Testis (tissue), 2 donors: ENCODE data around the gene CEACAM3.

Experiments used
- CTCF ChIP-seq, 3 experiments: fragments of 450-650 bp in 2 of 3; fragments of 200-600 bp in 1 of 3; sonication (generic) in 1 of 3; IDR thresholded peaks; one replicate each; pipeline ENCODE4 v1.5.1; 2016 to 2019; ENCODE audit warnings: antibody characterized with exemption in 3 of 3, mild to moderate bottlenecking in 2 of 3, moderate library complexity in 1 of 3
- POLR2A ChIP-seq: fragments of 450-650 bp; IDR thresholded peaks from one replicate; pipeline ENCODE4 v1.6.1; 2017; ENCODE audit warnings: antibody characterized with exemption, mild to moderate bottlenecking, moderate library complexity

GRCh38 chr19:41837981-41838708 lies 41.8 kb downstream of the CEACAM3 start:
- no peak for TF ChIP-seq CTCF (IDR thresholded peaks at IDR 0.05)
- TF ChIP-seq POLR2A: no peak
